ENCODE data around the gene FOXK1. TPM values are rescaled to one million over a fixed set of nuclear protein-coding genes. Genes with fewer than 3 reads are reported as not detected.
"Not testable (repeated sequence)": the region's sequence is repeated elsewhere in the genome, so short reads cannot be mapped to it uniquely, and the experiment has no call there.

The FOXK1 gene
- total RNA-seq, 2 experiments from 2014 or later = 25.9 to 26.6 TPM

- no peak overlapping the region for H3K27ac Mint-ChIP-seq
- H3K4me3 Mint-ChIP-seq = no peak overlapping the region
- peaks cover 70% of the 10 kb centered on the region for H3K4me1 Mint-ChIP-seq (ENCODE audit: low read depth)
- intact Hi-C loops (cut with micrococcal nuclease) = no loop called here
- CTCF ChIA-PET = interaction anchor here (0.6 kb wide), 1 partner anchor 58 kb away, joined by 4 read pairs; no protein-coding TSS in a partner anchor
- POLR2A ChIA-PET = no interaction called here
- DNase-seq = no peak
- peaks cover 7% of the 10 kb centered on the region for H3K36me3 Mint-ChIP-seq
- no peaks in the 10 kb centered on the region for H3K27me3 Mint-ChIP-seq
- H3K9me3 Mint-ChIP-seq = no peaks in the 10 kb centered on the region
These were observed 7.6 kb downstream of the FOXK1 start for GRCh38 chr7:4689668-4690067.

DNA sequence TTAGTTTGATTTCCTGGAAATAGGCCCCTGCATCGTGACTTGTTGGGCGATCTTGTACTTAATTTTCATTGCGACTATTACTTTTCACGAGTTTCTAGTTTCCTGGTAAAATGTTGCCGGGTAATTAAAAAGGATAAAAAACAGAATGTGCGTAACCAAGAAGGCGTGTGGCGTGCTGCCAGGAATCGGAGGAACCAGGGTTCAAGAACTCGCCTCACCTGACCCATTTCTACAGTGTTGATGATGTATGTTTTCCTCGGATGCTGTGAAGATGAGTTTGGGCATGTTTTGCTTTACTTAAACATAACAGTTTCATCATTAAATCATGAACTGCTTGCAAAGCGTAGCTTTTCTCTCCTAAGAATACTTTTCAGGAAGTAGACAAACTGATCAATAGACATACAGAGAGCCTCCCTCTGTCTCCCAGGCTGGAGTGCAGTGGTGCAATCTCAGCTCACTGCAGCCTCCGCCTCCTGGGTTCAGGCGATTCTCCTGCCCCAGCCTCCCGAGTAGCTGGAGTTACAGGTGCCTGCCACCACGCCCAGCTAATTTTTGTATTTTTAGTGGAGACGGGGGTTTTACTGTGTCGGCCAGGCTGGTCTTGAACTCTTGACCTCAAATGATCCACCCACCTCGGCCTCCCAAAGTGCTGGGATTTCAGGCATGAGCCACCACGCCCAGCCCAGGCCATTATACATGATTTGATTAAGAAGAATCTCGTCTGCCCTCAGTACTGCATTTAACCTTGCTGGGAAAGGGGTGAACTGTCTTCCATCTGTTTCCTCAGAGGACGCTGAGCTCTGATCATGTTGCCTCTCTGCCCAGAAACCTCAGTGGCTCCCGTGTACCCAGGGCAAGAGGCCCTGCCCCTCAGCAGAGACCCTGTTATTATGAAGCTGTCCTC, 9.1 kb downstream of the FOXK1 start:
- Mint-ChIP-seq H3K4me3 (no peak overlapping the region), H3K27ac (no peak overlapping the region), H3K27me3 (no peaks in the 10 kb centered on the region), H3K36me3 (peaks cover 4% of the 10 kb centered on the region), H3K9me3 (no peaks in the 10 kb centered on the region), H3K4me1 (ENCODE audit: low read depth) (peaks cover 67% of the 10 kb centered on the region)
- ChIA-PET CTCF (interaction anchor here (0.9 to 1.3 kb wide), 2 partner anchors 8 to 10 kb away, joined by 3 read pairs; no protein-coding TSS in a partner anchor), POLR2A (no interaction called here)
- intact Hi-C loops (cut with micrococcal nuclease) = no loop called here
- no peak for DNase-seq

DNA sequence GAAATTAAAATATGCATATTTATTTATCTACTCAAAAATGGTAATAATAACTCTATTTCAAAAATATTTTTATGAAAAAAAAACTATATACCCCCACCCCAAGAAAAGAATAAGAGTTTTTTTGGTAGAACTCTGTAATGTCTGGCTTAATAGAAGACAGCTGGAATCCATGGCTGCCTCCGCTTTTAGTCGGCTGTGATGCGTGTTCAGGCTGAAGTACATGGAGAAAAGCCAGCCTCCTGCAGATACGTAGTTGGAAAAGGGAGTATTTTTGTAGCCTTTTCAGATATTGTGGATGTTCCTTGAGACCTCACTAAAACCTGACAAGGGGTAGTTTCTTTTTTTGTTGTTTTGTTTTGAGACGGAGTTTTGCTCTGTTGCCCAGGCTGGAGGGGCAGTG, 10.0 kb downstream of the FOXK1 start:
- H3K4me1 Mint-ChIP-seq (ENCODE audit: low read depth) = peaks cover 61% of the 10 kb centered on the region
- no peaks in the 10 kb centered on the region for H3K27me3 Mint-ChIP-seq
- no peaks in the 10 kb centered on the region for H3K9me3 Mint-ChIP-seq
- CTCF ChIA-PET = interaction anchor here (0.6 to 1.3 kb wide), 3 partner anchors 9 to 159 kb away, joined by 3 read pairs; no protein-coding TSS in a partner anchor
- H3K36me3 Mint-ChIP-seq = peaks cover 2% of the 10 kb centered on the region
- DNase-seq = no peak
- POLR2A ChIA-PET = no interaction called here
- intact Hi-C loops (cut with micrococcal nuclease) = no loop called here
- H3K27ac Mint-ChIP-seq = no peak overlapping the region
- H3K4me3 Mint-ChIP-seq = no peak overlapping the region

DNA sequence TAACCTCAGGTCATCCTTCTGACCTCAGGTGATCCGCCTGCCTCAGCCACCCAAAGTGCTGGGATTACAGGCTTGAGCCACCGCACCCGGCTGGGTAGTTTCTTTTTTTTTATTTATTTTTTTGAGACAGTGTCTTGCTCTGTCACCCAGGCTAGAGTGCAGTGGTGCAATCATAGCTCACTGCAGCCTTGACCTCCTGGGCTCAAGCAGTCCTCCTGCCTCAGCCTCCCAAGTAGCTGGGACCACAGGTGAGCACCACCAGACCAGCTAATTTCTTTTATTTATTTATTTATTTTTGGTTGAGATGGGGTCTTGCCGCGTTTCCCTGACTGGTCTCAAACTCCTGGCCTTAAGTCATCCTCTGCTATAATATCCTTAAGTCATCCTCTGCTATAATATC, 10.5 kb downstream of the FOXK1 start:
- H3K4me1 Mint-ChIP-seq (ENCODE audit: low read depth) = peaks cover 57% of the 10 kb centered on the region
- H3K9me3 Mint-ChIP-seq; POLR2A ChIA-PET; intact Hi-C loops (cut with micrococcal nuclease); DNase-seq; H3K36me3 Mint-ChIP-seq; H3K4me3 Mint-ChIP-seq; H3K27ac Mint-ChIP-seq; H3K27me3 Mint-ChIP-seq: not testable (repeated sequence)
- CTCF ChIA-PET = interaction anchor here (0.6 kb wide), 1 partner anchor 160 kb away, joined by 3 read pairs; no protein-coding TSS in a partner anchor

DNA sequence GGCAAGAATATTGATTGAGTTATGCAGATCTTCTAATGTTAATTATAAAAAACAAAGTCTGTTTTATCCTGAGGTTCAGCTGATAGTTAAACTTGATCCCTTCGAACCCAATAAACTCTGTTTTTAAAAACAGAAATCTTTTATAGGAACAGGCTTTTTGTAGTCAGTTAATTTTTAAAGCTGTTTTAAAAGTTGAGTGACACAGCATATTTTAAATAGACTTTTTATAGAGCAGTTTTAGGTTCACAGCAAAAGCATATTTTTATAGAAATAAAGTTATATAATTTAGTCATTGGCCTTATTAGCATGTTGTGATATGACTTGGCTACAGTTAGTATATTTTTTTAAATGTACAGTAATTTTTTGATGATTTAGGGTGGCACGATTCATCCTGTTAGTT, 11.1 kb downstream of the FOXK1 start:
- Mint-ChIP-seq H3K27ac (no peak overlapping the region), H3K4me1 (ENCODE audit: low read depth) (peaks cover 55% of the 10 kb centered on the region), H3K4me3 (no peak overlapping the region), H3K27me3 (no peaks in the 10 kb centered on the region), H3K36me3 (no peaks in the 10 kb centered on the region), H3K9me3 (no peaks in the 10 kb centered on the region)
- intact Hi-C loops (cut with micrococcal nuclease) = no loop called here
- ChIA-PET CTCF (no interaction called here), POLR2A (no interaction called here)
- no peak for DNase-seq

DNA sequence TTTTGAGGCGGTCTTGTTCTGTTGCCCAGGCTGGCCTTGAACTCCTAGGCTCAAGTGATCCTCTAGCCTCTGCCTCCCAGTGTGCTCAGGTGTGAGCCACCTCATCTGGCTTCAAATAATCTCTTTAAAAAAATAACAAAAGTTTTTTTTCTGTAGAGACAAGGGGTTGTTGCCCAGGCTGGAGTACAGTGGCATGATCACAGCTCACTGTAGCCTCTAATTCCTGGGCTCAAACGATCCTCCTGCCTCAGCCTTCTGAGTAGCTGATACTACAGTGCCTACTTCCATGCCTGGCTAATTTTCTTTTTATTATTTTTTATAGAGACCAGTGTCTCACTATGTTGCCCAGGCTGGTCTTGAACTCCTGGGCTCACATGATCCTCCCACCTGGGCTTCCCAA, 11.7 kb downstream of the FOXK1 start:
- intact Hi-C loops (cut with micrococcal nuclease) = no loop called here
- Mint-ChIP-seq H3K9me3 (no peaks in the 10 kb centered on the region), H3K27ac (no peak overlapping the region), H3K27me3 (no peaks in the 10 kb centered on the region), H3K36me3 (no peaks in the 10 kb centered on the region), H3K4me3 (no peak overlapping the region), H3K4me1 (ENCODE audit: low read depth) (peaks cover 51% of the 10 kb centered on the region)
- POLR2A ChIA-PET = no interaction called here
- CTCF ChIA-PET = interaction anchor here (0.8 kb wide), 1 partner anchor 31 kb away, joined by 3 read pairs; no protein-coding TSS in a partner anchor
- no peak for DNase-seq

DNA sequence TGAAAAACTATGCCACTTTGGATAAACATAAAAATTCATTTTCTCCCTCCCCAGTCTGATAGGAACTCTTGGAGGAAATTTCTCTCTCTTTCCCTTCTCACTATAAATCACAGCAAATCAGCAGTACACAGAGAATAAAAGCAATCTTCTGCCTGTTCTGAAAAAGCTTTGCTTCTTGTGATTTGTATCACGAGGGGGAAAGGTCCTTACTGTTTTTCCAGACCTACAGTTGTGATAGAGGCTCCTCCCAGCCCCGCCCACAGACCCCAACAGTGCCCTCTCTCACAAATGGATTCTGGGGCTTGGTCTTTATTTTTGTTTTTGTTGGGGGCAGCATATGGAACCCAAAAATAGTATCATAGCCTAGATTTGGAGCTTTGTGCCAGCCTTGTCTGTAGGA, 12.2 kb downstream of the FOXK1 start:
- no peak overlapping the region for H3K4me3 Mint-ChIP-seq
- H3K36me3 Mint-ChIP-seq = no peaks in the 10 kb centered on the region
- H3K27ac Mint-ChIP-seq = no peak overlapping the region
- DNase-seq = no peak
- intact Hi-C loops (cut with micrococcal nuclease) = no loop called here
- H3K9me3 Mint-ChIP-seq = no peaks in the 10 kb centered on the region
- H3K27me3 Mint-ChIP-seq = no peaks in the 10 kb centered on the region
- ChIA-PET POLR2A (no interaction called here), CTCF (interaction anchor here (0.8 kb wide), 1 partner anchor 30 kb away, joined by 3 read pairs; no protein-coding TSS in a partner anchor)
- peaks cover 48% of the 10 kb centered on the region for H3K4me1 Mint-ChIP-seq (ENCODE audit: low read depth)

DNA sequence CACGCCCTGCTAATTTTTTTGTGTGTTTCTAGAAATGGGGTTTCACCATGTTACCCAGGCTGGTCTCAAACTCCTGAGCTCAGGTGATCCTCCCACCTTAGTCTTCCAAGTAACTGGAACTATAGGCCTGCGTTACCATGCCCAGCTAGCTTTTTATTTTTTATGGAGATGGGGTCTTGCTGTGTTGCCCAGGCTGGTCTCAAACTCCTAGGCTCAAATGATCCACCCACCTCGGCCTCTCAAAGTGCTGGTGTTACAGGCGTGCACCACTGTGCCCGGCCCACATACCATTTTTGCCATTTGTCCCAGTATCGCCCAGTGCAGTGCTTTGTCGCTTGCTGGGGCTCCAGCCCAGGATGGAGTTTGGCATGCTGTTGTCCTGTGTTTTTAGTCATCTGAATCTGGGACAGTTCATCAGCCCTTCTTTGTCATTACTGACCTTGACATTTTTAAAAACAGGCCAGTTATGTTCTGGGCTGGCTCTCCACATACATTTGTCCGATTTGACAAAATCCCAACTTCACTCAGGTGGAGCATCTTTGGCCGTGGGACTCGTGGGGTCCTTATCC, 16.7 kb downstream of the FOXK1 start:
- no peak for DNase-seq
- CTCF ChIA-PET = no interaction called here
- Mint-ChIP-seq H3K4me3 (no peak overlapping the region), H3K27ac (no peak overlapping the region), H3K9me3 (no peaks in the 10 kb centered on the region), H3K27me3 (no peaks in the 10 kb centered on the region), H3K4me1 (ENCODE audit: low read depth) (peaks cover 39% of the 10 kb centered on the region), H3K36me3 (no peaks in the 10 kb centered on the region)
- POLR2A ChIA-PET = no interaction called here
- intact Hi-C loops (cut with micrococcal nuclease) = no loop called here

DNA sequence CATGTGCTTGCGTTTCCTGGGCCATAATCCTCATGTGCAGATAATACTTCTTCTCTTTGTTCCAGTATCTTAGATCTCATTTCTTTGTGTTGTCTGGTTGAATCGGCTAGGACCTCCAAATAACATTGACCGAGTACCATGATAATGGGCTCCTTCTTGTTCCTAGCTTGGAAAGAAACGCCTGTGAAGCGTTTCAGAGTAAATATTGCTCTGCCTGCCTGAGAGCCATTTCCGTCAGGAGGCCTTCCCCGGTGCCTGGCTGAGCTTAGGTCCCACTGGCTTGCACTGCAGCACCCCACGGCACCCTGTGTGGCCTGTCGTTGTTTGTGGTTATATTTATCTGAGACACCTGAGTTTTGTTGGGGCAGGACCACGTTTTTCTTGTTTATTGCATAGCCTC, 17.7 kb downstream of the FOXK1 start:
- CTCF ChIA-PET = no interaction called here
- Mint-ChIP-seq H3K4me1 (ENCODE audit: low read depth) (peaks cover 34% of the 10 kb centered on the region), H3K4me3 (no peak overlapping the region), H3K9me3 (no peaks in the 10 kb centered on the region), H3K36me3 (no peaks in the 10 kb centered on the region), H3K27me3 (no peaks in the 10 kb centered on the region), H3K27ac (no peak overlapping the region)
- no peak for DNase-seq
- intact Hi-C loops (cut with micrococcal nuclease) = no loop called here
- POLR2A ChIA-PET = no interaction called here

DNA sequence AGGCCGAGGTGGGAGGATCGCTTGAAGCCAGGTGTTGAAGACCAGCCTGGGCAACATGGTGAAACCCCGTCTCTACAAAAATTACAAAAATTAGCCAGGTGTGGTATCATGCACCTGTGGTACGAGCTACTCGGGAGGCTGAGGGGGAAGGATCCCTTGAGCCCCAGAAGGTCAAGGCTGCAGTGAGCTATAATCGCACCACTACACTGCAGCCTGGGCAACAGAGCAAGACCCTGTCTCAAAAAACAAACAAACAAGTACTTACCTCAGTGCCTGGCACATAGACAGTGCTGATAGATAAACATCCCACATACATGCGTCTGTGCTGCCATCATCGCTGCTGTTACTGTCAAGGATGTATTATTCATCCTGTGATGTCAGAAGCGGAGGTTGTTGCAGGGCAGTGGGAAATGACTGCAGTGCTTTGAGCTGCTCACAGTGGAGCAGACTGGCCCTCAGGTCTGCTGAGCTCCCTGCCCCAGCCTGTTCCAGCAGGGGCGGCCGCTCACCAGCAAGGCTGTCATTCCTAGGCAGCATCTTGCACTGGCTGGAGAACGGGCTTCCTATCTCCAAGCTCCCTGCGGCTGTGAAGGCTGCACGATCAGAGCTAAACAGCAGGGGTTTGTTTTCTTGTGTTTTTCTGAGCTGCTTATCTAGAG, 18.6 kb downstream of the FOXK1 start:
- ChIA-PET CTCF (interaction anchor here (0.7 to 0.8 kb wide), 2 partner anchors 9 to 304 kb away, joined by 3 read pairs; no protein-coding TSS in a partner anchor), POLR2A (interaction anchor here (1.0 to 1.2 kb wide), 2 partner anchors 24 to 75 kb away, joined by 3 read pairs; partner anchors contain the start of gene AP5Z1)

GRCh38 chr7:4702961-4703512, 20.9 kb downstream of the FOXK1 start:
- ChIA-PET POLR2A (no interaction called here), CTCF (no interaction called here)
- Mint-ChIP-seq H3K27me3 (no peaks in the 10 kb centered on the region), H3K4me3 (no peak overlapping the region), H3K9me3 (no peaks in the 10 kb centered on the region), H3K36me3 (no peaks in the 10 kb centered on the region), H3K27ac (no peak overlapping the region), H3K4me1 (ENCODE audit: low read depth) (peaks cover 30% of the 10 kb centered on the region)
- intact Hi-C loops (cut with micrococcal nuclease) = no loop called here
- no peak for DNase-seq

More for the DNA sequence above, 18.6 kb downstream of the FOXK1 start:
- Mint-ChIP-seq H3K27me3 (no peaks in the 10 kb centered on the region), H3K4me3 (no peak overlapping the region), H3K27ac (no peak overlapping the region), H3K4me1 (ENCODE audit: low read depth) (peaks cover 36% of the 10 kb centered on the region), H3K36me3 (no peaks in the 10 kb centered on the region), H3K9me3 (no peaks in the 10 kb centered on the region)
- intact Hi-C loops (cut with micrococcal nuclease) = no loop called here
- peak; percentile 52 for DNase-seq

GRCh38 chr7:4703532-4703931, 21.4 kb downstream of the FOXK1 start:
- Mint-ChIP-seq H3K27me3 (no peaks in the 10 kb centered on the region), H3K4me1 (ENCODE audit: low read depth) (peaks cover 29% of the 10 kb centered on the region), H3K4me3 (no peak overlapping the region), H3K9me3 (no peaks in the 10 kb centered on the region), H3K27ac (no peak overlapping the region), H3K36me3 (no peaks in the 10 kb centered on the region)
- CTCF ChIA-PET = no interaction called here
- intact Hi-C loops (cut with micrococcal nuclease) = no loop called here
- DNase-seq = no peak
- POLR2A ChIA-PET = no interaction called here

Measured in activated CD4-positive, alpha-beta memory T cell treated with anti-CD3 and anti-CD28 coated beads for 36 hours (primary cell).